HG03521 (cell line): ENCODE results near the gene CRYL1.
"Not testable (repeated sequence)": the region's sequence is repeated elsewhere in the genome, so short reads cannot be mapped to it uniquely, and the experiment has no call there.

Source experiments
- ATAC-seq: cut with Tn5 transposase; IDR thresholded peaks from one replicate; pipeline ENCODE4 v1.9.1; 2021; ENCODE audit warnings: mild to moderate bottlenecking, moderate library complexity; ENCODE audit not compliant: unreplicated experiment

The CRYL1 gene

GRCh38 chr13:20461481-20461859 lies 64.2 kb downstream of the CRYL1 start:
- ATAC-seq, result no peak

GRCh38 chr13:20460761-20461160 lies 64.9 kb downstream of the CRYL1 start:
- no peak for ATAC-seq

DNA sequence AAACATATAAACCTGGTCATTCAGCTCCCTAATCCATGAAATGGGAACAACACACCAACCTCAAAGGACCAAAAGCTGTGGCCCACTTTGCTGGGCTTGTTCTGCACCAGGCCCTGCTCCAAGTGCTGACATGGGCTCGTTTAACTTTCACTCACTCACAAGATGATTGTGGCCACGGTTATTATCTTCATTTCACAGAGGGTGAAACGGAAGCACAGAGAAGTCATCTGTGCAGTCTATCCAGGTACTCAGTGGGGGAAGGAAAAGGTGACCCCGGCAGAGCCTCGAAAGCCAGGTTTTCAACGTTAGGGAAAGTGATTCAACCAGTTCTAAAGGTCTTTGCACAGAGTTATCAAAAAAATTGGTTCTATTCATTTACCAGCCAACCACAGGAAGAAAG lies 68.0 kb downstream of the CRYL1 start:
- ATAC-seq, result no peak

DNA sequence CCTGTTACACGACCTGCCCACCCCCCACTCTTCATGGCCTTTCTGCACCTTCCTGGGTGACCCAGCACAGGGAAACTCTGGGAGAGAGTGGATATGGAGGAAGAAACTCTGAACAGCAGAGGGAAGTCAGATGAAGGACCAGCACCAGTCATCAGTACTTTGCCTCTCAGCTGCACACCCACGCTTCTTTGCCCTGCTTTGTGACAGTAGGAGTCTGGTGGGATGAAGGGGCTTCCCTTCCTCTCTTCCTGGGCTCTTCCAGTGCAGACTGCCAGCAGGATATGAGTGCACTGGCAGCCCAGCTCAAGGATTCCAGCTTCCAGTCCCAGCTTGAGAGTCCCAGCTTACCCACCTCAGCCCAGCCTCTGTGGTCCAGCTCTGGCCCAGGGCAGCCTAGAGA lies 68.9 kb downstream of the CRYL1 start:
- no peak for ATAC-seq

DNA sequence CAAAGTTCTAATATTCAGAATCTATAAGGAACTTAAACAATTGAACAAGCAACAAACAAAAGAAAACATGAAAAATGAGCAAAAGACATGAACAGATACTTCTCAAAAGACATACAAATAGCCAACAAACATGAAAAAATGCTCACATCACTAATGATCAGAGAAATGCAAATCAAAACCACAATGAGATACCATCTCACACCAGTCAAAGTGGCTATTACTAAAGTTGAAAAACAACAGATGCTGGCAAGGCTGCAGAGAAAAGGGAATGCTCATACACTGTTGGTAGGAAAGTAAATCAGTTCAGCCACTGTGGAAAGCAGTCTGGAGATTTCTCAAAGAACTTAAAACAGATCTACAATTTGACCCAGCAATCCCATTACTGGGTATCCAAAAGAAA lies 74.3 kb downstream of the CRYL1 start:
- ATAC-seq, result no peak

DNA sequence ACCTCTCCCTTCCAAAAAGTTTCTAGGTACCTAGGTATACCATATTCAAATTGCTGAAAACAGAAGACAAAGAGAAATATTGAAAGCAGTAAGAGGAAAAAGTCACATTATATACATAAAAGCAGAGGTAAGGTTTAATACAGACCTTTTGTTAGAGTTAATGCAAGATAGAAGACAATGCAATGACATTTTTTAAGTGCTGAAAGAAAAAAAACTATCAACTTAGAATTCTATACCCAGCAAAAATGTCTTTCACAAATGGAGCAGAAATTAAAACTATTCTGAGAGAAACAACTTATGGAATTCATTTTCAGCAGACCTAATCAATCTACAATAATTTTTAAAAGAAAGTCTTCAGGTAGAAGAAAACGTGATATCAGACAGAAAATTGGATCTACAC lies 77.2 kb downstream of the CRYL1 start:
- no peak for ATAC-seq

- no peak for ATAC-seq
These were observed 78.8 kb downstream of the CRYL1 start for GRCh38 chr13:20446900-20447299.

- no peak for ATAC-seq
These were observed 79.3 kb downstream of the CRYL1 start for GRCh38 chr13:20446405-20446804.

- no peak for ATAC-seq
These were observed 82.8 kb downstream of the CRYL1 start for GRCh38 chr13:20442798-20443381.

DNA sequence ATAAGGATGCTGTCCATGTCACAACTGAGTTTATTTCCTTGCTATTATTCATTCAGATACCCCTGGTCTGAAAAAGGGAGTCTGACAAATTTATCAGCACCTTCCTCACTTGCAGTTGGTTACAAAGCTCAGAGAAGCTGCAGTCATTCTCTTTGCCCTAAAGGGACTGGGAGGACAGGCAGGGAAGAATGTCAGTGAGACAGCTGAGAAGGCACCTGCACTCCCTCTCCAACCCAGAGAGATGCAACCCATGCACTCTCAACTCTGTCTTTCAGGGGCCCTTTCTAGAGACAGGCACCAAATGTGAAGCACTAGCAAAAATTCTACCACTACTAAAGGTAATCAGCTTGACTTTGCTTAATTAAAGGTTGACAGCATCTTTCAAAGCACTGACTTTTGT lies 83.3 kb downstream of the CRYL1 start:
- no peak for ATAC-seq

GRCh38 chr13:20441879-20442278 lies 83.8 kb downstream of the CRYL1 start:
- no peak for ATAC-seq

DNA sequence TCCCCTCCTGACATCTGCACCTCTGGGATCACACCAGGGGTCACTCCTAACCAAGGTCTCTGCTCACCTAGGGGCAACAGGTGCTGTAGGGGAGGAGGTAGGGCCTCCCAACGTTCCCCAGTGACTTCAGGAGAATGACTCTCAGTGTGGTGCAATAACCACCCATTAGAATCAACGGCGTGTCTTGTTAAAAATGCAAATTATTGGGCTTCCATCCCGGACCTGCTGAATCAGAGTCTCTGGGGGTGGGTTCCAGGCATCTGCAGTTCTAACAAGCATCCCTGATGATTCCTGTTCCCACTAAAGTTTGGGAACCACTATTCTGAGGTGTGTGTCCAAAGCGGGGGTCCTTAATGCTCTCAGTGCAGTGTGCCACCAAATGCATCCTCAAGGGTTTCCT lies 84.6 kb downstream of the CRYL1 start:
- no peak for ATAC-seq

- ATAC-seq, result no peak
These were observed 86.4 kb downstream of the CRYL1 start for GRCh38 chr13:20439261-20439660.

DNA sequence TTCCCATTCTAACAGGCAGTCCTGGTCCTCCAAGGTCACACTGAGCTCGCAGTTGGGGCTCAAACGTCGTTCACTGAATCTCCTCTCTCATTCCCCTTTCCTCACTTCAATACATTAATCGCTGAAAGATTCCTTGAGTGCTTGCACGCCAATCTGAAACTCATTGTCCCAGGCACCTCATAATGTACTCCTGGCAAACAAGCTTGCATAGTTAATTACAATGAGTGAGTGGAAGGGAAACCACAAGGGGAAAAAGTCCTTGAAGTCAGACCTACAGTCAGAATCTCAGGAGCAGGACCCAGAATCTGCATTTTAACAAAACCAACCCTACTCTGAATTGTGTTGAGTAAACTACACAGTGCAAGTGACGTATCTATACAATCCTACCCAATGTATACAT lies 86.9 kb downstream of the CRYL1 start:
- ATAC-seq, result no peak

DNA sequence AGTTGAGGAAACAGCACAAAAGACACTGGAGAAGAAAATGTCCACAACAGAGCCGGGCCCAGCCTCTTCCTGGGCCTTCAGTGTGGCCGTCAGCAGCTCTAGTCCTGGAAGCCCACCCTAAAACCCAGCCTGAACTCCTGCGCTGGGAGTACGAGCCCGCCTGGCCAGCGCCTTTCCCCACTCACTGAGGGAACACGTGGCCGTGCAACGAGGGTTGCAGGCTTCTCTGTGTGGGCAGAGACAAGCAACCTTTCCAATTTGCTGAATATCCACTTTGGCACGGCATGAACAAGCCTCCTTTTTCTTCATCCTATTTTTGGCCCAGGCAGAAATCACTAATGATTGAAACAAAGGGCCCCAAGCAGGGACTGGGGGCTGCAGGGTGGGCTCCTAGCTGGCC lies 89.2 kb downstream of the CRYL1 start:
- no peak for ATAC-seq

- ATAC-seq, result no peak
These were observed 89.9 kb downstream of the CRYL1 start for GRCh38 chr13:20435616-20436368.

GRCh38 chr13:20434210-20434609 lies 91.4 kb downstream of the CRYL1 start:
- not testable (repeated sequence) for ATAC-seq

- ATAC-seq, result no peak
These were observed 93.8 kb downstream of the CRYL1 start for GRCh38 chr13:20431687-20432384.

GRCh38 chr13:20431080-20431479 lies 94.6 kb downstream of the CRYL1 start:
- no peak for ATAC-seq

DNA sequence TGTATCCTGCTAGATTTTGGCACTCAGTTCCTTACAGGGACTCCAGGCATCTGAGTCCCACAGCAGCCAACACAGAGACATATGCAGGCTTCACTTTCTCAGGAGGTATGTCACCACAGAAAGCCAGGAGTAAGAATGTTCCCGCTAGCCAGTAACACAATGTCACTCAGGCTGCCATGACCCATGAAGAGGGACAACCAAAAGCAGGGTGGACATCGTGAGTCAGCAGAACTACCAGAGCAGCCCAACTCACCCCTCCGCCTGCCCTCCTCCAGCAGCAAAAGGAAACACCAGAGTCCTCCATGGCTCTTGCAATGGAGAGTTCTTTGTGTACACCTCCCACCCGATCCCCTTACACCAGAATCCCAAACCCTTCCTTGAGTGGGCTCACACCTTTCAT lies 95.4 kb downstream of the CRYL1 start:
- no peak for ATAC-seq

- no peak for ATAC-seq
These were observed 96.0 kb downstream of the CRYL1 start for GRCh38 chr13:20429682-20430081.
